ENCODE data around the gene SUFU.

The SUFU gene

DNA sequence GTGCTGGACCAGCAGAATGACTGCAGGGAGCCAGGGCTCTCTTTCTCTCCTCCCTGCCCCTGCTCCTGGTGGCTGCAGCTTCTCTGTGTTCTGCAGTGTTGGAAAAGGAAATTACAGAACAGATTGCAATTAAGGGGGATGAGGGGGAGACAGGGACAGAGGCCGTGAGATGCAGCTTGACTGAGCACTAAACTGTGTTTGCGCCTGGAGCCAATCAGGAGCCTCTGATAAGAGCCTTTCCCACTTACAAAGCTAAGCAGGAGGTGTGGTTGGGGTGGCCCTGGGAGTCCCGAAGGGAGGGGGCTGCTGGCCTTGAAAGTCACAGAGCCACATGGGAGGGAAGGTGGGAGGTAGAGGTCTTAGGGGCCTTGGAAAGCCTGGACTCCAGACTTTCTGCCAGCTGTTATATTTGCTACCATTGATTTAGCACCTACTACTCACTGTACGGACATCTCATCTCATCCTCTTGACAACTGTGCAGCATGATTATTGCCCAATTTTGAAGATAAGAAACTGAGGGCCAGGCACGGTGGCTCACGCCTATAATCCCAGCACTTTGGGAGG is 167.2 kb downstream of the SUFU start:
- no peak for DNase-seq (ENCODE audit: low read depth in 2 of 2)

DNA sequence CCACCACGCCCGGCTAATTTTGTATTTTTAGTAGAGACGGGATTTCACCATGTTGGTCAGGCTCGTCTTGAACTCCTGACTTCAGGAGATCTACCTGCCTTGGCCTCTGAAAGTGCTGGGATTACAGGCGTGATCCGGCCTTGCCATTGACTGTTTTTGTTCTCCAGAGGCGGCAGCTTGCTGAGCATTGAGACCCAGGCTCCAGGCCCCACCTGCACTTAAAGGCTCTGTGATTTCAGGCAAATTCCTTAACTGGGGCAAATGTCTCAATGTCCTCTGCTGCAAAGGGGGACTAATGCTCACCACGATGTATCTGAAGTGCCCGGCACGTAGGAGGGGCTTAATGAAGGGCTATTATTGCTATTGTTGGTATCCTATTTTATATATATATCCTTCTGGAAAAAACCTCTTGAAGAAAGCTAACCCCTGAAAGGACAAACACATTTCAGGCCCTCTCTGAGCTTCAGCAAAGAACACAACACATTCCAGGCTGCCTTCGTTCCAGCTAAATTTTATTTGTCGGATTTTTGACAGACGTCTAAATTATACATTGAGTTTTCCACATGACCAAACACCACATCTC is 169.6 kb downstream of the SUFU start:
- no peak for DNase-seq (ENCODE audit: low read depth in 2 of 2)

DNA sequence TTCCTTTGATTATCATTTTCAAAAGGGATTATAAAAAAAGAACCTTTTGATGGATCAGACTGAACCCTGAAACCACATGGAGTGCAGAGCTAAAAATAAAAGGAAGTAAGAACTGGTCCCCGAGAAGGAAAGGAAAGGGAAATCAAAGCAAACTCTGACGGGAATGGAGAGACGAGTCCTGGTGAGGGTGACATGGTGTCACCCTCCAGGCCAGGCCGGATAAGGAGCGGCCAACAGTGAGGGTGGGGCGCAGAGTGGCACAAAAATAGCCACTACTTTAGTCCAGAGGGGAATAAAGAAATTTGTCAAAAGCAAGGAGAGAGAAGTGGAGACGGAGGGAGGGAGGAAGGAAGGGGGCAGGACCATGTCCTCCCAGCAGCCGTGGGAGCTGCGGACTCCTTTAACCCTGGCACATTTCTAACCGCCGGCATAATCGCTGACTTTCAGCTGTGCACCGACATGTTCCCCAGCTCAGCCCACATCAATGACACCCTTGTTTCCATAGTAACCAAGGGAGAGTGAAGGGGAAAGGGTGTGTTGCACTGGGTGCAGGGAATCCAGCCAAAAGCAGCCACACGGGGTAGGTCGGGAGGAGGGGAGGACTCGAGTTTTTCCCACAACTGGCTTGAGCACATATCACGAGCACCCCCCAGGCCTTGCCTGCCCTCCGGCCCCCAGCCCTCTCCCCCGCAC is 170.2 kb downstream of the SUFU start:
- peak; percentile 38 to 42 for DNase-seq (ENCODE audit: low read depth in 2 of 2)

DNA sequence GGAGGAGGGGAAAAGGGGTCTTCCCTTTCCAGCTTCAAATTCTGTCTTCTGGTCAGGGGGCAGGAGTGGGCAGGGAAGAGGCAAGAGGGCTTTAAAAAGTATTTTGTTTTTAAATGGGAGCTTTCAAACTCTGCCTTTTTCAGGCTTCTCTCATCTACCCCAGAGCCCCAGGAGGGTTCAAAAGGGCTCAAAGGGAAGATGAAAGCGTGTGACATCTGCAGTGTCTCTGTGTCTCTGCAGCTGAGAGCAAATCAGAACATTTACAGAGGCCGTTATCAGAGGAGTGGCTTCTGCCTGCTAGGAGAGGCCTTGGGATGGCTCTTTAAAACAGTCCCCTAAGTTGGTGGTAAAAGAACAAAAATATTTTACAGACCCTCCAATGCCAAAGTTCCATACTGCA is 170.8 kb downstream of the SUFU start:
- no peak for DNase-seq (ENCODE audit: low read depth in 2 of 2)

DNA sequence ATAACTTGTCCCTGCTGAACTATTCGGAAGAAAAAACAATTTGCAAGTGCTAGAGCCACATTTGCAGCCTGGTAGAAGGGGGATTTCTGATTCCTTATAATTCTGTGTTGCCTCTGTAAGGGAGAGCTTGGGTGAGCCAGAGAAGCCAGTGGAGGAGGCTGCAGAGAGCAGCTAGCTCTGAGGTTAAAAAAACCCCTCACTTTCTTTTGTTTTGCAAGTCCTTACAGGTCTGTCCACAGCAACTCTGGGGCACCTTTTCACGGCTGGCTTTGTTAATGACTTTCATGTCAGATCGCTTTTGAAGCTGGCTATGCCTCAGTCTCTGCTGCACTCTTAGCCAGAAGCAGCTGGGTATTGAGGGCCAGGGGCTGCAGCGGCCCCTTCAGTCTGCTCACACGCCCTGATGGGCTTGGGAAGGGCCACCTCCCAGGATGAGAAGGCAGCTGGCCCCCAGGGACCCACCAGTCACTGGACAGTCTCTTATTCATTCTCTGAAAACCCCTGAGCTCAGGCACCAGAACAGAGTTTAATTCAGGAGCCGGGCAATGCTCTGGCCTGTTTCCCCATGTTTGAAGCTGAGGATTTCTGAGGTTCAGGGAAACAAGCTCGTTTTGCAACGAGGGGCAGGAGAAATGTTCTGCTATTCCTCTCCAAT is 171.4 kb downstream of the SUFU start:
- no peak for DNase-seq (ENCODE audit: low read depth in 2 of 2)

DNA sequence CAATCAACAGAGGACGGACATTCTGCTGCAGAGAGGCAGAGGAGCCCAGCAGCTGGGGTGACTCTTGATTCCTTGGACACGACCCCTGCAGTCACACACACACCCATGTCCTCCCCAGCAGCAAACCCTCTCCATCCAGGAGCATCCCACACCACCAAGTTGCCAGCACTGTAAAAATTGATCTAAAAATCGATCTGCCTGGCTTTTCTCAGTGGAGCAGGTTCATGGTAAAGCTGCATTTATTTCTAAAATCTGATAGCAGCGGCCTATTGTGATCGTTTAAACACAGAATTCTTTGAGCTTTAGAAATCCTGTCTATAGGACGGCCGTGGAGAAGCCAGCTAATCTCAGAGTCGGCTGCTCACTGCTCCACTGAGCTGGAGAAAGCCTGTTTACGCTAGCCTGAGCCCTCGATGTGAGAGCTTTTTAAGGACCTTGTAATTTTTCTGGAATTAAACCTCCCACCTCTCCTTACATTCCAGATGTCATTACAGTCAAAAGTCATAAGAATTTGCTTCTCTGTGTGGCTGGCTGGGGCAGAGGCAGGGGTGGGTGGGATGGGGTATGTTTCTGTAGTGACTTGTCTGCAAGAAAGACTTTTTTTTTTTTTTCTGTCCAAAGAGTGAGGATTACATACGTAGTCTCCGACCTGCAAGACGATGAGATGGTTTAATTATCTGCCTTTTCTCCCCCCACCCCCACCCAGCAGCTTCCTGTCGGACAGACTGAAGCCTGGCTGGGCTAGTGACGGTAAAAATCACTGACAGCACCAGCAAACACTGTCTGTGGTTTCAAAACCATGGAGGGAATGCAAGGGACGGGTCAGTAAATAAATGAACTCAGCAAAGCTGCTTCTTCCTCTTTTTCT is 172.1 kb downstream of the SUFU start:
- DNase-seq (ENCODE audit: low read depth in 2 of 2) = no peak

DNA sequence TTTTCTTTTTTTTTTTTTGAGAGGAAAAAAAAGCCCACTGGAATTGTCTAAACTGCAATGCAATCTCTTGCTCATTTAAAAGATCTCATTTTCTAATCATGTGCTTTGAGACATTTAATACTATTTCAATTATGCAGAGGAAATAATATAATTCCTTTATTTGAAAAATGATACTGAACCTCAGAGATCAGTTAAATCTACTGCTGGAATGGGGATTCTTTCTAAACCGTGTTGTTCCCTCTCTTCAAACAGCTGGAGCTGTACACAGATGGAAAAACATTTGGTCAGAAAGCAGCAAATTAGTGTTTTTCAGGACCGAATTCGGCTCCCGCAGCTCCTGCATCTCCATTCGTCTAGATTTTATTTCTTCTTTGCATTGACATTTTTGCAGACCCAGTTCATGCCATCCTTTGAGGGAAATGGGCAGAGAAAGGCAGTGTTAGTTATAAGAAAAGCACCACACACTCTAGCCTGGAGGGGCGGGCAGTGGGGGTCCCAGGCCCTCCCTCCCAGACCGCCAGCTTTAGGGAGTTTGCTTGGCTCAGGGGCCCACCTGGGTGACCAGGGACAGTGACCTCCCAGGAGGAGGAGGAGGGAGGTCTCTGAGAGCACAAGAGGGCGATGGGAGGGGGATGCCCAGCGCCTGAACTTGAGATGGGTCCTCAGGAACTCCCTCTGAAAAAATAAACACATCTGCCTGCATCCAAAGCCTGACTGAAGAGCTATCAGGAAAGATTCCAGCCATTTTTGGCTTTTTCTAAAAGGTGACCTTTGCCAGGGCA is 173.0 kb downstream of the SUFU start:
- no peak for DNase-seq (ENCODE audit: low read depth in 2 of 2)

DNA sequence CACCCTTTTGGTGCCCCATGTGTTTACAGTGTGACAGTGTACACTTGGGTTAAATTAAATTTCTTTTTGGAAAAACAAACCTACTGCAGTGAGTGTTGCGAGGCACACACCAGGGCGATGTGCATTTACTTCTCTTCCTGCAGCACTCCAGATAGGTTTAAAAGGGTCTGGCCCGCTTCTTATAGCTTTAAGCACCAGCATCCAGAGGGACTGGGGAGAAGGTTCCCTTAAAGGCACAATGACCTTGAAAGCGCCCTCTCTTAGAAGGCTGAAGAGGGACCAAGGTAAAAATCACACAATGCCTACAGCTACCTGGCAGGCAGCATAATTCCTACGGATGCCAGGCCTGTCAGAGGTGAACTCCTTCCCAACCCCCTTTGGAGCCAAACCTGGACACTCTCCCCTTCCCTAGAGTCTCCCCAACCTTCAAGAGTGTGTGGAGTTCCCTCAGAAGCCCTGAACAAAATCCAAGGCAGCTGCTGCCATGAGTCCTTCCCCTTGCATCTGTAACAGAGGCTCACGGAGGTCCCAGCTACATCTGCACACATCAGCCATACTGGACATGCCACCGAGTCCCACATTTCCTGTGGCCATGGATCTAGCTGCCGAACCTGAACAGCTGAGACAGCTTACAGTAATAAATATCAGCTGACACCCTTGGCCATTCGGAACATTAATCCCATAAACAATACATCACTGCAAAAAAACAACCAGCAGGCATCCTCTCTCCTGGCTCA is 173.7 kb downstream of the SUFU start:
- DNase-seq (ENCODE audit: low read depth in 2 of 2) = no peak

DNA sequence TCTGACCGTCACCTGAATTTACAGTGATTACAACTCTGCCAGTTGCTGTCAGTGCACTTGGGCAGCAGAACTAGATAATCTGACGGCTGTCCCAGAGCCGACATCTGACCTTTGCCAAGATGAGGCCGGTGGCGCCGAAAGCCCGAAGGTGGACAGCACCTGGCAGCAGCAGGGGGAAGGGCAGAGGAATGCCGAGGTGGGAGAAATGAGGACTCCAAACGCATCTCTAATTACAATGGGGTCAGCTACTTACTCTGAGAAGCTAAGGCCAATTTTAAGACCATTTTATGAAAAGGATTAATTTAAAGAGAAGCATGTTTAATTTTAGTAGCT is 174.3 kb downstream of the SUFU start:
- DNase-seq (ENCODE audit: low read depth in 2 of 2) = no peak

DNA sequence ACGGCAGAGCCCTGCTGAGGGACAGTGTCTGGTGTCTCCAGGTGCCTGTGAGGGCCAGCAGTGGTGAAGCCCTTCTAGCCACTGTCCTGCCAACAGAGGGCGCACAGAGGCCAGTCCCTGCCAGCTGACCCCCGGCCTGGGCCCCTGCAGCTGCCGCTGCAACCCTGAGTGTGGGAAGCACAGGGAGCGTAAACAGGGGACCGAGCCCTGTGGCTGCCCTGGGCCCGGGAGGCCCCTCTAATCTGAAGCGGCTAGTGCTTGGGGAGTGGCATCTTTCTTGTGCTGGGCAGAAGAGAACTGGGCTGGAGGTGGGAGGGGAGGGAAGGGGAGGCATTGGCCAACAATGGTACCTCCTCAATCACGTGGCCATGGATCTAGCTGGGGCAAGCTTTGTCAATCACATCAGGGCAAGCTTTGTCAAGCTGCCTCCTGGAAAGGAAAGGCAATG is 175.1 kb downstream of the SUFU start:
- no peak for DNase-seq (ENCODE audit: low read depth in 2 of 2)

DNA sequence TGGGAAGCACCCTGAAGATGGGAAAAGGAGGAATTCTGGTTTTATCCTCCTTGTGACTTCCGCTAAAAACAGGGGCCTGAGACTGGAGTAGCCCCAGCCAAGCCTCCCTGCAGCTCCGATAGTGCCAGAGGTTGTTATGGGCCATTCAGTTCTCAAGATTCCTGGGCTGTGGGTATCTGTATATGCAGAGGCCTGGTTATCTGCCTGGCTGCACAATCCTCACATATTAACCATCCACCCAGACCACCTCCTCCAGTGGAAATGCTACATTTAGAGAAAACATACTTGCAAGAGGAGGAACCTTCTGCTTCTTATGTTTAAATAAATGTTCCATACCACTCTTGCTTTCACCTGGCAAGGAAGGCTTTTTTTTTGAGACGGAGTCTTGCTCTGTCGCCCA is 175.8 kb downstream of the SUFU start:
- DNase-seq (ENCODE audit: low read depth in 2 of 2) = no peak

DNA sequence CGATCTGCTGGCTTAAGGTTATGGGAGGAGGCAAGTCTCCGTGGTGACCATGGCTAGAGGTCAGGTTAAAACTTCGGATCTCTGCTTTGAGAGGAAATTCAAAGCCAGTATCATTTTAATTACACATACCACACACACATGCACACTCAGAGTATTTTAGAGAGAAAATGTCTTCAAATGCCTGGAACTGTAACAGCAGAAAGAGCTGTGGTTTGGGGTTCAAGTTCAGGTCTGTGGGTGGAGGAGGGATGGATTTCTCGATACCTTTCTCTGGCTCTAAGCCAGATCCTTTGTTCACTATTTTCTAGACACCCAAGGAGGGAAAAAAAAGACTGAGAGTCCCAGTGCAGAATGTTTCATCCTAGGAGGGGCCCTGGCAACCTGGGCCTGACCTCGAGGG is 177.9 kb downstream of the SUFU start:
- DNase-seq (ENCODE audit: low read depth in 2 of 2) = no peak

DNA sequence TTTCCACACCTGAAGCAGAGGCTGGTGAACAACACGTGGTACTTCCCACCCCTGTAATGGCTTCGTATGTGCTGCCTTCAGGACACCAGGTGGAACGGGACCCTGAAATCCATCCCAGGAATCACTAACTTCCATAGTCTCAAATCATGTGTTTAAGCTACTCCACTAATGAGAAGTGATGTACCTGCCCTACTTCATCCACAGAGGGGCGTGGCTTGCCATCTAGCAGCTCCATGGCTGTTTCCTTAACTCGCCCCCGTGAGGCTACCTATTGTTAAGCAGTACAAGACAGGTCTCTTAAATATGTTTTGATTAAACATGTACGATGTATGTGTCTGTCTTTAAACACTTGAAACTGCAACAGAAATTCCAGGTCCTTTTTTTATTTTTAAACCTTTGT is 178.6 kb downstream of the SUFU start:
- DNase-seq (ENCODE audit: low read depth in 2 of 2) = no peak

DNA sequence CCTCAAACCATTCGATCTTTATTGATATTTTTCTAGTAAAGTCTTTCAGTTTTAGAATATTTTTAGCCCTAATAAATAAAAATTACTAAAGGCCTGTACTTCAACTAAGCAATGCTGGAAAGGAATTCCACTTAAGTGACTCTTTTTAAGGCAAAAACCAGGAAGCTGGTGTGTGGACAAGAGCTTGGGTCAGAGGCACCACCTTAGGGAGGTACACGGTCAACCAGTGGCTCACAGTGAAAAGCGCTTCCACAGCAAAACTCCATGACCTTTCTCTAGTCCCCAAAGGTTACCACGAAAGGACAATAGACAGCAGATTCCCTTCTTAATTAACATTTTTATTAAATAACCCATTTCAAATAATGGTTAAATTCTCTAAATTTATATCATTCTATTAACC is 179.2 kb downstream of the SUFU start:
- DNase-seq (ENCODE audit: low read depth in 2 of 2) = no peak

Measured in stimulated activated CD8-positive, alpha-beta memory T cell treated with anti-CD3 and anti-CD28 coated beads, Interleukin-2, amount 100 ng/mL, for 48 hours (primary cell).